A549 (cell line): ENCODE measurements around the gene ATXN7L1.

Experiments
- CBX2 ChIP-seq: fragments of 200-600 bp; sonication (generic); IDR thresholded peaks from 2 replicates; pipeline ENCODE4 v1.6.1; 2016; ENCODE audit warnings: low read depth, mild to moderate bottlenecking, borderline replicate concordance
- CEBPB ChIP-seq, 2 experiments: fragments of >200 bp in 1 of 2; sonication (Bioruptor Twin) in 1 of 2; formaldehyde crosslinking in 1 of 2; IDR thresholded peaks; 2 replicates each; pipeline ENCODE4 v1.6.1; 2012 to 2016
- CHD4 ChIP-seq: fragments of 200-600 bp; sonication (generic); IDR thresholded peaks from 2 replicates; pipeline ENCODE4 v1.6.1; 2016; ENCODE audit warnings: antibody characterized with exemption, mild to moderate bottlenecking, borderline replicate concordance
- CTCF ChIP-seq: fragments of >200 bp; sonication (Bioruptor Twin); formaldehyde crosslinking; IDR thresholded peaks from 3 replicates; pipeline ENCODE4 v1.5.1; 2016
- ESRRA ChIP-seq: fragments of 150-350 bp; IDR thresholded peaks from 2 replicates; pipeline ENCODE4 v1.6.1; 2014; ENCODE audit warnings: mild to moderate bottlenecking, low read length, borderline replicate concordance
- GATA3 ChIP-seq: IDR thresholded peaks from 2 replicates; pipeline ENCODE4 v1.6.1; 2012; ENCODE audit warnings: borderline replicate concordance
- HDAC2 ChIP-seq: fragments of 200-600 bp; sonication (generic); IDR thresholded peaks from 2 replicates; pipeline ENCODE4 v1.6.1; 2016
- HMGXB4 ChIP-seq: fragments of 250-450 bp; sonication (Bioruptor Pico); IDR thresholded peaks from 2 replicates; pipeline ENCODE4 v1.5.0; 2021; ENCODE audit warnings: mild to moderate bottlenecking, moderate library complexity, borderline replicate concordance
- JUNB ChIP-seq: fragments of >200 bp; sonication (Bioruptor Twin); formaldehyde crosslinking; IDR thresholded peaks from 2 replicates; pipeline ENCODE4 v1.6.1; 2016
- MAX ChIP-seq: IDR thresholded peaks from 2 replicates; pipeline ENCODE4 v1.6.1; 2012
- POLR2A ChIP-seq: IDR thresholded peaks from 2 replicates; pipeline ENCODE4 v1.6.1; 2012; ENCODE audit warnings: mild to moderate bottlenecking, low read length
- REST ChIP-seq: fragments of 200-600 bp; sonication (generic); IDR thresholded peaks from 2 replicates; pipeline ENCODE4 v1.6.1; 2016; ENCODE audit warnings: antibody characterized with exemption, mild to moderate bottlenecking, moderate library complexity
- TP53 ChIP-seq: fragments of 250-450 bp; sonication (Bioruptor Pico); IDR thresholded peaks from 2 replicates; pipeline ENCODE4 v1.5.0; 2021; ENCODE audit warnings: mild to moderate bottlenecking, moderate library complexity

GRCh38 chr7:105854498-105854897 is 21.9 kb downstream of the ATXN7L1 start:
- TF ChIP-seq TP53 (CRISPR knock-in tag): no peak
- no peak for TF ChIP-seq HDAC2
- TF ChIP-seq JUNB: no peak
- TF ChIP-seq CEBPB (IDR thresholded peaks at IDR 0.05): no peak
- TF ChIP-seq CTCF: no peak
- no peak for TF ChIP-seq ESRRA
- TF ChIP-seq HMGXB4 (CRISPR knock-in tag): no peak
- TF ChIP-seq CHD4: no peak
- TF ChIP-seq POLR2A: no peak
- no peak for TF ChIP-seq REST
- no peak for TF ChIP-seq GATA3
- TF ChIP-seq CBX2: no peak
- no peak for TF ChIP-seq MAX
